Measurements from ENCODE around the gene BIN1. TPM values are rescaled to one million over a fixed set of nuclear protein-coding genes. Genes with fewer than 3 reads are reported as not detected.

The BIN1 gene
- total and polyA plus RNA-seq, 4 donors: 103 to 220 (median 163) TPM

- peak overlapping the region; percentile 6 for H3K4me3 ChIP-seq (ENCODE audit: low read depth, low read length)
- WGBS (ENCODE audit: insufficient coverage): 18% methylated on average over 14 of the region's 24 CpGs
- H3K27me3 ChIP-seq (ENCODE audit: control insufficient read depth, insufficient read depth, low read length): no peaks in the 10 kb centered on the region
- DNase-seq (ENCODE audit: low read depth in 4 of 6, low spot score in 6 of 6): peak in 3 of 6 donors; percentile 26 to 78 (median 30)
- H3K36me3 ChIP-seq (ENCODE audit: control insufficient read depth, insufficient read depth, low read length): peaks cover 14% of the 10 kb centered on the region
- H3K9me3 ChIP-seq (ENCODE audit: control insufficient read depth, insufficient read depth, low read length): no peaks in the 10 kb centered on the region
- H3K27ac ChIP-seq (ENCODE audit: low read depth, low read length): peak overlapping the region; percentile 86
- peaks cover 74% of the 10 kb centered on the region for H3K4me1 ChIP-seq (ENCODE audit: control insufficient read depth, insufficient read depth, low read length)
These were observed 19.8 kb downstream of the BIN1 start for GRCh38 chr2:127086990-127087790.

- no peaks in the 10 kb centered on the region for H3K27me3 ChIP-seq (ENCODE audit: control insufficient read depth, insufficient read depth, low read length)
- no peak overlapping the region for H3K4me3 ChIP-seq (ENCODE audit: low read depth, low read length)
- H3K4me1 ChIP-seq (ENCODE audit: control insufficient read depth, insufficient read depth, low read length): peaks cover 88% of the 10 kb centered on the region
- H3K9me3 ChIP-seq (ENCODE audit: control insufficient read depth, insufficient read depth, low read length): no peaks in the 10 kb centered on the region
- no peak for DNase-seq (ENCODE audit: low read depth in 4 of 6, low spot score in 6 of 6)
- H3K27ac ChIP-seq (ENCODE audit: low read depth, low read length): peak overlapping the region; percentile 27
- peaks cover 24% of the 10 kb centered on the region for H3K36me3 ChIP-seq (ENCODE audit: control insufficient read depth, insufficient read depth, low read length)
- WGBS (ENCODE audit: insufficient coverage): 83% methylated on average over 7 of the region's 9 CpGs
These were observed 21.7 kb downstream of the BIN1 start for GRCh38 chr2:127085317-127085681.

- H3K36me3 ChIP-seq (ENCODE audit: control insufficient read depth, insufficient read depth, low read length): peaks cover 25% of the 10 kb centered on the region
- H3K27ac ChIP-seq (ENCODE audit: low read depth, low read length): peak overlapping the region; percentile 27
- H3K27me3 ChIP-seq (ENCODE audit: control insufficient read depth, insufficient read depth, low read length): no peaks in the 10 kb centered on the region
- no peaks in the 10 kb centered on the region for H3K9me3 ChIP-seq (ENCODE audit: control insufficient read depth, insufficient read depth, low read length)
- no peak for DNase-seq (ENCODE audit: low read depth in 4 of 6, low spot score in 6 of 6)
- 72% methylated on average over 12 of the region's 12 CpGs for WGBS (ENCODE audit: insufficient coverage)
- no peak overlapping the region for H3K4me3 ChIP-seq (ENCODE audit: low read depth, low read length)
- peaks cover 88% of the 10 kb centered on the region for H3K4me1 ChIP-seq (ENCODE audit: control insufficient read depth, insufficient read depth, low read length)
These were observed 22.2 kb downstream of the BIN1 start for GRCh38 chr2:127084611-127085316.

GRCh38 chr2:127083819-127084503 is 23.0 kb downstream of the BIN1 start:
- H3K27ac ChIP-seq (ENCODE audit: low read depth, low read length): peak overlapping the region; percentile 25
- no peak for DNase-seq (ENCODE audit: low read depth in 4 of 6, low spot score in 6 of 6)
- H3K9me3 ChIP-seq (ENCODE audit: control insufficient read depth, insufficient read depth, low read length): no peaks in the 10 kb centered on the region
- no peak overlapping the region for H3K4me3 ChIP-seq (ENCODE audit: low read depth, low read length)
- H3K36me3 ChIP-seq (ENCODE audit: control insufficient read depth, insufficient read depth, low read length): peaks cover 25% of the 10 kb centered on the region
- no peaks in the 10 kb centered on the region for H3K27me3 ChIP-seq (ENCODE audit: control insufficient read depth, insufficient read depth, low read length)
- WGBS (ENCODE audit: insufficient coverage): 75% methylated on average over 20 of the region's 21 CpGs
- H3K4me1 ChIP-seq (ENCODE audit: control insufficient read depth, insufficient read depth, low read length): peaks cover 88% of the 10 kb centered on the region

- Histone ChIP-seq H3K27me3 (ENCODE audit: control insufficient read depth, insufficient read depth, low read length) (no peaks in the 10 kb centered on the region), H3K36me3 (ENCODE audit: control insufficient read depth, insufficient read depth, low read length) (peaks cover 25% of the 10 kb centered on the region), H3K4me1 (ENCODE audit: control insufficient read depth, insufficient read depth, low read length) (peaks cover 88% of the 10 kb centered on the region), H3K4me3 (ENCODE audit: low read depth, low read length) (no peak overlapping the region), H3K27ac (ENCODE audit: low read depth, low read length) (peak overlapping the region; percentile 71), H3K9me3 (ENCODE audit: control insufficient read depth, insufficient read depth, low read length) (no peaks in the 10 kb centered on the region)
- DNase-seq (ENCODE audit: low read depth in 4 of 6, low spot score in 6 of 6): no peak
- WGBS (ENCODE audit: insufficient coverage): 97% methylated on average over 8 of the region's 8 CpGs
These were observed 24.0 kb downstream of the BIN1 start for GRCh38 chr2:127082974-127083373.

- Histone ChIP-seq H3K27me3 (ENCODE audit: control insufficient read depth, insufficient read depth, low read length) (no peaks in the 10 kb centered on the region), H3K4me3 (ENCODE audit: low read depth, low read length) (no peak overlapping the region), H3K9me3 (ENCODE audit: control insufficient read depth, insufficient read depth, low read length) (no peaks in the 10 kb centered on the region), H3K4me1 (ENCODE audit: control insufficient read depth, insufficient read depth, low read length) (peaks cover 88% of the 10 kb centered on the region), H3K36me3 (ENCODE audit: control insufficient read depth, insufficient read depth, low read length) (peaks cover 29% of the 10 kb centered on the region), H3K27ac (ENCODE audit: low read depth, low read length) (peak overlapping the region; percentile 71)
- 60% methylated on average over 20 of the region's 28 CpGs for WGBS (ENCODE audit: insufficient coverage)
- DNase-seq (ENCODE audit: low read depth in 4 of 6, low spot score in 6 of 6): peak in 1 of 6 donors; percentile 31
These were observed 24.9 kb downstream of the BIN1 start for GRCh38 chr2:127081826-127082633.

GRCh38 chr2:127080938-127081755 is 25.8 kb downstream of the BIN1 start:
- Histone ChIP-seq H3K27me3 (ENCODE audit: control insufficient read depth, insufficient read depth, low read length) (no peaks in the 10 kb centered on the region), H3K4me3 (ENCODE audit: low read depth, low read length) (no peak overlapping the region), H3K36me3 (ENCODE audit: control insufficient read depth, insufficient read depth, low read length) (peaks cover 33% of the 10 kb centered on the region), H3K4me1 (ENCODE audit: control insufficient read depth, insufficient read depth, low read length) (peaks cover 84% of the 10 kb centered on the region), H3K9me3 (ENCODE audit: control insufficient read depth, insufficient read depth, low read length) (no peaks in the 10 kb centered on the region), H3K27ac (ENCODE audit: low read depth, low read length) (peak overlapping the region; percentile 71)
- no peak for DNase-seq (ENCODE audit: low read depth in 4 of 6, low spot score in 6 of 6)
- WGBS (ENCODE audit: insufficient coverage): 91% methylated on average over 21 of the region's 24 CpGs

GRCh38 chr2:127080226-127080937 is 26.6 kb downstream of the BIN1 start:
- Histone ChIP-seq H3K9me3 (ENCODE audit: control insufficient read depth, insufficient read depth, low read length) (no peaks in the 10 kb centered on the region), H3K27ac (ENCODE audit: low read depth, low read length) (peak overlapping the region; percentile 67), H3K4me3 (ENCODE audit: low read depth, low read length) (no peak overlapping the region), H3K36me3 (ENCODE audit: control insufficient read depth, insufficient read depth, low read length) (peaks cover 40% of the 10 kb centered on the region), H3K4me1 (ENCODE audit: control insufficient read depth, insufficient read depth, low read length) (peaks cover 76% of the 10 kb centered on the region), H3K27me3 (ENCODE audit: control insufficient read depth, insufficient read depth, low read length) (no peaks in the 10 kb centered on the region)
- no peak for DNase-seq (ENCODE audit: low read depth in 4 of 6, low spot score in 6 of 6)
- WGBS (ENCODE audit: insufficient coverage): 91% methylated on average over 9 of the region's 14 CpGs

Measured in spinal cord (tissue), 10 donors.